Left renal pelvis (tissue), 4 donors: Measurements from ENCODE around the gene CELF4. TPM values are rescaled to one million over a fixed set of nuclear protein-coding genes. Genes with fewer than 3 reads are reported as not detected.

ENCODE experiments used
- DNase-seq, 4 donors: peaks; one replicate each; pipeline ENCODE4 v3.0.0-alpha.2; 2013; ENCODE audit warnings: low read depth in 4 of 4, low spot score in 3 of 4
- polyA plus RNA-seq, 4 donors: library from polyadenylated mRNA; unstranded; fragments of 120-200 nt; gene quantifications; one replicate each; pipeline ENCODE4 v1.2.1, GENCODE V29; 2013; ENCODE audit not compliant: insufficient read length in 4 of 4

Gene CELF4
- polyA plus RNA-seq, 4 donors = 1.6 to 3.1 (median 2.4) TPM

- no peak for DNase-seq
Observed at GRCh38 chr18:37548679-37549289, 16.8 kb downstream of the CELF4 start.

GRCh38 chr18:37547196-37547827 is 18.3 kb downstream of the CELF4 start:
- no peak for DNase-seq

- no peak for DNase-seq
Observed at GRCh38 chr18:37546651-37547050, 18.9 kb downstream of the CELF4 start.

GRCh38 chr18:37546272-37546537 is 19.4 kb downstream of the CELF4 start:
- no peak for DNase-seq

- no peak for DNase-seq
Observed at GRCh38 chr18:37545461-37546271, 19.9 kb downstream of the CELF4 start.

- DNase-seq = no peak
Observed at GRCh38 chr18:37544713-37545112, 20.9 kb downstream of the CELF4 start.

GRCh38 chr18:37544217-37544616 is 21.4 kb downstream of the CELF4 start:
- DNase-seq = no peak

GRCh38 chr18:37543321-37543720 is 22.3 kb downstream of the CELF4 start:
- DNase-seq = no peak

GRCh38 chr18:37541517-37541916 is 24.1 kb downstream of the CELF4 start:
- no peak for DNase-seq

- no peak for DNase-seq
Observed at GRCh38 chr18:37540424-37541138, 25.0 kb downstream of the CELF4 start.

- no peak for DNase-seq
Observed at GRCh38 chr18:37539236-37539635, 26.4 kb downstream of the CELF4 start.

- DNase-seq = no peak
Observed at GRCh38 chr18:37538526-37539205, 26.9 kb downstream of the CELF4 start.

GRCh38 chr18:37537868-37538525 is 27.6 kb downstream of the CELF4 start:
- DNase-seq = peak in 3 of 4 donors; percentile 44 to 55 (median 45)

- no peak for DNase-seq
Observed at GRCh38 chr18:37536656-37537055, 28.9 kb downstream of the CELF4 start.

- peak in 2 of 4 donors; percentile 27 to 36 for DNase-seq
Observed at GRCh38 chr18:37535968-37536367, 29.6 kb downstream of the CELF4 start.

- DNase-seq = no peak
Observed at GRCh38 chr18:37534627-37535026, 31.0 kb downstream of the CELF4 start.

- DNase-seq = no peak
Observed at GRCh38 chr18:37533647-37534584, 31.7 kb downstream of the CELF4 start.

GRCh38 chr18:37532917-37533316 is 32.7 kb downstream of the CELF4 start:
- no peak for DNase-seq

- no peak for DNase-seq
Observed at GRCh38 chr18:37529863-37530262, 35.7 kb downstream of the CELF4 start.
